Lower leg skin (tissue), 3 donors: Measurements from ENCODE around the gene NOSIP.

Experiments
- POLR2A ChIP-seq, 2 donors: fragments of 450-650 bp; IDR thresholded peaks; one replicate each; pipeline ENCODE4 v1.6.1; 2016 to 2017; ENCODE audit warnings: antibody characterized with exemption in 2 of 2, mild to moderate bottlenecking in 1 of 2, moderate library complexity in 1 of 2
- TF ChIP-seq, protein P1 (sequence below), 3 donors: fragments of 450-650 bp; IDR thresholded peaks; one replicate each; pipeline ENCODE4 v1.5.1; 2016; ENCODE audit warnings: antibody characterized with exemption in 3 of 3, mild to moderate bottlenecking in 3 of 3, moderate library complexity in 2 of 3

DNA sequence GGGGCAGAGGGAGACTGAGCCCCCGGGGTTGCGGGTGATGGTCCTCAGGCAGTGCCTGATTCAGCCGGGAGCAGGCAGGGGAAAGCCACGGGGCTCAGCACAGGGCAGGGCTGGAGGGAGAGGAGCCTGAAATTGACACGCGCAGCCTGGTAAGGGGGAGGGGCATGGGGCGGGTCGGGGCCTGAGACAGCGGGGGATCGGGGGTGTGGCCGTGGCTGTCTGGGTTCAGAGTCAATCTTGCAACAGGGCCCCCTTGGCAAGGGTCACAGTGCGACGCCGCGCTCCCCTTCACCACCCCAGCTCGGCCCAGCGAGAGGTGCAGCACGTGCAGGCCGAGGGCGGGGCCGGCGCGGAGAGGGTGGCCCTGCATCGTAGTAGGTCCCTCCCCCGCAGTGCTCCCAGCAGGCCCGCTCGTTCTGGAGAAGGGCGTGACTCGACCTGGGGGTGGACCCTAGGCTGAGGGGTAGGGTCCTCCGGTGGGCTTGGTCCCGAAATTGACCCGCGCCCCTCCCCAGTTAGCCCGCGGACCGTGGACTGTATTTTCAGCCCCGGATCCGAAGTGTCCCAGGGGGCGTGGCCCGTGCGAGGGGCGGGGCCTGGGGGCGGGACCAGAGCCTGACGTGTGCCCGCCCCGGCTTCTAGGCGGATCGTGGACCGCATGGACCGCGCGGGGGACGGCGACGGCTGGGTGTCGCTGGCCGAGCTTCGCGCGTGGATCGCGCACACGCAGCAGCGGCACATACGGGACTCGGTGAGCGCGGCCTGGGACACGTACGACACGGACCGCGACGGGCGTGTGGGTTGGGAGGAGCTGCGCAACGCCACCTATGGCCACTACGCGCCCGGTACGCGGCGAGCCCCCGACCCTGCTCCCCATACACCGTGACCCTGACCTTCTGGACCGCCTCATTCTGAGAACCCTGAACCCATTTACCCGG is 46.5 kb downstream of the NOSIP start:
- TF ChIP-seq, protein P1, sequence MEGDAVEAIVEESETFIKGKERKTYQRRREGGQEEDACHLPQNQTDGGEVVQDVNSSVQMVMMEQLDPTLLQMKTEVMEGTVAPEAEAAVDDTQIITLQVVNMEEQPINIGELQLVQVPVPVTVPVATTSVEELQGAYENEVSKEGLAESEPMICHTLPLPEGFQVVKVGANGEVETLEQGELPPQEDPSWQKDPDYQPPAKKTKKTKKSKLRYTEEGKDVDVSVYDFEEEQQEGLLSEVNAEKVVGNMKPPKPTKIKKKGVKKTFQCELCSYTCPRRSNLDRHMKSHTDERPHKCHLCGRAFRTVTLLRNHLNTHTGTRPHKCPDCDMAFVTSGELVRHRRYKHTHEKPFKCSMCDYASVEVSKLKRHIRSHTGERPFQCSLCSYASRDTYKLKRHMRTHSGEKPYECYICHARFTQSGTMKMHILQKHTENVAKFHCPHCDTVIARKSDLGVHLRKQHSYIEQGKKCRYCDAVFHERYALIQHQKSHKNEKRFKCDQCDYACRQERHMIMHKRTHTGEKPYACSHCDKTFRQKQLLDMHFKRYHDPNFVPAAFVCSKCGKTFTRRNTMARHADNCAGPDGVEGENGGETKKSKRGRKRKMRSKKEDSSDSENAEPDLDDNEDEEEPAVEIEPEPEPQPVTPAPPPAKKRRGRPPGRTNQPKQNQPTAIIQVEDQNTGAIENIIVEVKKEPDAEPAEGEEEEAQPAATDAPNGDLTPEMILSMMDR (IDR thresholded peaks at IDR 0.05), result no peak
- TF ChIP-seq POLR2A (IDR thresholded peaks at IDR 0.05), result no peak
